ENCODE data around the gene GUCY2F.

- TF ChIP-seq, protein P1, sequence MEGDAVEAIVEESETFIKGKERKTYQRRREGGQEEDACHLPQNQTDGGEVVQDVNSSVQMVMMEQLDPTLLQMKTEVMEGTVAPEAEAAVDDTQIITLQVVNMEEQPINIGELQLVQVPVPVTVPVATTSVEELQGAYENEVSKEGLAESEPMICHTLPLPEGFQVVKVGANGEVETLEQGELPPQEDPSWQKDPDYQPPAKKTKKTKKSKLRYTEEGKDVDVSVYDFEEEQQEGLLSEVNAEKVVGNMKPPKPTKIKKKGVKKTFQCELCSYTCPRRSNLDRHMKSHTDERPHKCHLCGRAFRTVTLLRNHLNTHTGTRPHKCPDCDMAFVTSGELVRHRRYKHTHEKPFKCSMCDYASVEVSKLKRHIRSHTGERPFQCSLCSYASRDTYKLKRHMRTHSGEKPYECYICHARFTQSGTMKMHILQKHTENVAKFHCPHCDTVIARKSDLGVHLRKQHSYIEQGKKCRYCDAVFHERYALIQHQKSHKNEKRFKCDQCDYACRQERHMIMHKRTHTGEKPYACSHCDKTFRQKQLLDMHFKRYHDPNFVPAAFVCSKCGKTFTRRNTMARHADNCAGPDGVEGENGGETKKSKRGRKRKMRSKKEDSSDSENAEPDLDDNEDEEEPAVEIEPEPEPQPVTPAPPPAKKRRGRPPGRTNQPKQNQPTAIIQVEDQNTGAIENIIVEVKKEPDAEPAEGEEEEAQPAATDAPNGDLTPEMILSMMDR (IDR thresholded peaks at IDR 0.05) = no peak
- no peak for TF ChIP-seq POLR2A (IDR thresholded peaks at IDR 0.05)
Measured at GRCh38 chrX:109344678-109345077, 137.2 kb downstream of the GUCY2F start.
